Measurements from ENCODE around the gene UBE2D1.

Gene UBE2D1

DNA sequence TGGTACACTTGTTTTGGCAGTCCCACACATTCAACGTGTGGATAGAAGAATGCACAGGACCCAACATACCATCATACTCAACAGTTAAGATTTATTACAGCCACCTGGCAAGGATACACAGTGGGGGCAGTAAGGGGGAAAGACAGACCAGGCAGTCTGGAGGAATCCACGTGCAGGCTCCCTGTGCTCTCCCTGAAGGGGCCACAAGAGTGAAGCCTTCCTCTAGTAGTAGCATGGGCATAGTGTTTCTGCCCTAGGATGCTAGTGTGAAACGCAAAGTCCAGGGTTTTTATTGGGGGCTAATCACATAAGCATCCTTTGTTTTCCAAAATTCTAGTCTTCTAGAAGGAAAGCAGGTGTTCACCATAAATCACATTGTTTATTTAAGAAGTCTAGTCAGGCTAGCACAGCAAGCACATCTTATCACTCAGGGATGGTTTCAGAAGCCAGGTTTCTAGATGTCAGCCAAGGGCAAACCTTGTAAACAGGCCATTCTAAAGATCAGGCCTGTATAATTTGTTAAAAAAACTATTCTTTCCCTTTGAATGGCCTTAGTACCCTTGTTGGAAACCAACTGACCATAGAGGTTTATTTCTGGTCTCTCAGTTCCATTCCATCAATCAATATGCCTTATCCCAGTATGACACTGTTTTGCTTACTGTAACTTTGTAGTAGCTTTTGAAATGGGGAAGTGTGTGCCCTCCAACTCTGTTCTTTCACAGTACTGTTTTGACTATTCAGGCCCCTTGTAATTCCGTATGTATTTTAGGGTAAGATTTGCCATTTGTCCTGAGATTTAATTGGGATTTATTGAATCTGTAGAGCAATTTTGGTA is 38.0 kb downstream of the UBE2D1 start:
- DNase-seq (ENCODE audit: low read depth): no peak
- TF ChIP-seq, protein P1, sequence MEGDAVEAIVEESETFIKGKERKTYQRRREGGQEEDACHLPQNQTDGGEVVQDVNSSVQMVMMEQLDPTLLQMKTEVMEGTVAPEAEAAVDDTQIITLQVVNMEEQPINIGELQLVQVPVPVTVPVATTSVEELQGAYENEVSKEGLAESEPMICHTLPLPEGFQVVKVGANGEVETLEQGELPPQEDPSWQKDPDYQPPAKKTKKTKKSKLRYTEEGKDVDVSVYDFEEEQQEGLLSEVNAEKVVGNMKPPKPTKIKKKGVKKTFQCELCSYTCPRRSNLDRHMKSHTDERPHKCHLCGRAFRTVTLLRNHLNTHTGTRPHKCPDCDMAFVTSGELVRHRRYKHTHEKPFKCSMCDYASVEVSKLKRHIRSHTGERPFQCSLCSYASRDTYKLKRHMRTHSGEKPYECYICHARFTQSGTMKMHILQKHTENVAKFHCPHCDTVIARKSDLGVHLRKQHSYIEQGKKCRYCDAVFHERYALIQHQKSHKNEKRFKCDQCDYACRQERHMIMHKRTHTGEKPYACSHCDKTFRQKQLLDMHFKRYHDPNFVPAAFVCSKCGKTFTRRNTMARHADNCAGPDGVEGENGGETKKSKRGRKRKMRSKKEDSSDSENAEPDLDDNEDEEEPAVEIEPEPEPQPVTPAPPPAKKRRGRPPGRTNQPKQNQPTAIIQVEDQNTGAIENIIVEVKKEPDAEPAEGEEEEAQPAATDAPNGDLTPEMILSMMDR (IDR thresholded peaks at IDR 0.05; ENCODE audit: insufficient read depth, low read depth, low read length, missing control alignments): no peak
- H3K4me3 ChIP-seq (ENCODE audit: low read length): no peak overlapping the region

DNA sequence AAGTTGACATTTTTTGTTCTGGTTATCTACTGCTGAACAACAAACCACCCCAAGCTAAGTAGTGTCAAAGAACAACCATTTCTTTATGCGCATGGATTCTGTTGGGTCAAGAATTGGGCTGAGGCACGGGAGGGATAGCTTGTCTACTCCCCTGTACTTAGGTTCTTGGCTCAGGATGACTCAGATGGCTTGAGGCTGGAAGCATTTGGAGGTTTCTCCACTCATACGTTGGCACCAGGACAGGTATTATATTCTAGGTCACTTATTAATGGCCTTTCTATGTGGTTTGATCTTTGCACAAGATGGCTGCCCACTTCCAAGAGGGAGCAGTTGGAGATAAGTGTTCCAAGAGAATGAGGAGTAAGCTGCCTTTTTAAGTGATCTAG is 38.6 kb downstream of the UBE2D1 start:
- TF ChIP-seq, protein P1 (IDR thresholded peaks at IDR 0.05; ENCODE audit: insufficient read depth, low read depth, low read length, missing control alignments): no peak
- peak; percentile 70 for DNase-seq (ENCODE audit: low read depth)
- H3K4me3 ChIP-seq (ENCODE audit: low read length): no peak overlapping the region

DNA sequence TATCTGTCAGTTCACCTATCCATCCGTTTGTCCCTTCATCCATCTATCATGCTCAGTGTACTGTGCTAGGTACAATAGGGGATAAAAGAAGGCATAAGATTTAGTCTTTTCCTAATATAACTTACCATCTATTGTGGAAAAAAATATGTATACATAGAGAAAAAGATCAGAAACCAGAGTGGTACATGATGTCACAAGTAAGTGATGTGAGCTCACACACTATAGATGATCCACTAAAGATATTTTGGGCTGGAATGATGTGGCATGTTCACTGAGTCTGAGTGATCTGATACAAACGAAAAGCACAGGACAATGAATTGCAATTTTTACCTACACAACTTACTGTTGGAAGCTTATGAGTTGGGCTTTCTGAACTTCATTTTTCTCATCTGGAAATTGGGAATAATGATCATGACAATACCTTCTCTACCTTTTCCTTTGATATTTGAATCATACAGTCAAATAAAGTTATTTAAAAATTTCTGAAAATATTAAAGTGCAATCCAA is 47.7 kb downstream of the UBE2D1 start:
- TF ChIP-seq, protein P1 (IDR thresholded peaks at IDR 0.05; ENCODE audit: insufficient read depth, low read depth, low read length, missing control alignments): no peak
- H3K4me3 ChIP-seq (ENCODE audit: low read length): no peak overlapping the region
- DNase-seq (ENCODE audit: low read depth): no peak

DNA sequence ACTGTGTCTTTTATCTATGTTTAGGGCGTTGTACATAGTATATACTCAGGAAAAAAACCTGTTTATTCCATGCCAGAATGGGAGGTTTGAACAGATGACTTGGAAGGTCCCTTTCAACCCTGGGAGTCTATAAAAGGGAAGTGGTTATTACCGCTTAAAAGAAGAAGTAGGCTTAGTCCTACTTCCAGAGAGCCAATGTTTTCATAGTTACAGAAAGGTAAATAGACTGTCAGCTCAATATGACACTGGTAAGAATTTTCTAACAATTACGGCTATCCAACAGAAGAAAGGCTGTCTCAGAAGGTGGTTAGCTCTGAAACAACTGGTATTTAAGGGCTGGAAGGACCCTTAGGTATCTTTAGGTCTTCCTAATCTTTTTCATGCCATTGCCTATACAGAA is 49.3 kb downstream of the UBE2D1 start:
- peak overlapping the region; percentile 99 for H3K4me3 ChIP-seq (ENCODE audit: low read length)
- DNase-seq (ENCODE audit: low read depth): no peak
- TF ChIP-seq, protein P1 (IDR thresholded peaks at IDR 0.05; ENCODE audit: insufficient read depth, low read depth, low read length, missing control alignments): no peak

DNA sequence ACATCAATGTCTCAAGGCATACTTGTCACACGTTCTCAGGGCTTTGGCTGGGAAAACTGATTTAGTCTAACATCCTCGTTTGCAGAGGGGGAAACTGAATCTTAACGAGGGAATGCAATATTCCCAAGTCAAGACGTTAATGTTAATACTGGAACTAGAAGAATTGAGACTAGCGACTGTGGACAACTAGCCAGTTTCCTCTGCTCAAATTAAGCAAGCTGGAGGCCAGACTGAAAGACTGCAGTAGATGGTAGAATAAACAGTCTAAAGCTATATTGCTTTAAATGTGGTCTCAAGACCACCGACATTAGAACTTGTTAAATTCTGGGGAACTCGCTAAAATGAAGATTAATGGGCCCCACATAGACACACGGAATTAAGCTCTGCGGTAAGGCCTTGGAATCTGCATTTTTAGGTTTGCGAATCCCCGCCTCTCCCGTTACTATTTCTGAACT is 49.8 kb downstream of the UBE2D1 start:
- H3K4me3 ChIP-seq (ENCODE audit: low read length): peak overlapping the region; percentile 99
- TF ChIP-seq, protein P1 (IDR thresholded peaks at IDR 0.05; ENCODE audit: insufficient read depth, low read depth, low read length, missing control alignments): no peak
- DNase-seq (ENCODE audit: low read depth): no peak

DNA sequence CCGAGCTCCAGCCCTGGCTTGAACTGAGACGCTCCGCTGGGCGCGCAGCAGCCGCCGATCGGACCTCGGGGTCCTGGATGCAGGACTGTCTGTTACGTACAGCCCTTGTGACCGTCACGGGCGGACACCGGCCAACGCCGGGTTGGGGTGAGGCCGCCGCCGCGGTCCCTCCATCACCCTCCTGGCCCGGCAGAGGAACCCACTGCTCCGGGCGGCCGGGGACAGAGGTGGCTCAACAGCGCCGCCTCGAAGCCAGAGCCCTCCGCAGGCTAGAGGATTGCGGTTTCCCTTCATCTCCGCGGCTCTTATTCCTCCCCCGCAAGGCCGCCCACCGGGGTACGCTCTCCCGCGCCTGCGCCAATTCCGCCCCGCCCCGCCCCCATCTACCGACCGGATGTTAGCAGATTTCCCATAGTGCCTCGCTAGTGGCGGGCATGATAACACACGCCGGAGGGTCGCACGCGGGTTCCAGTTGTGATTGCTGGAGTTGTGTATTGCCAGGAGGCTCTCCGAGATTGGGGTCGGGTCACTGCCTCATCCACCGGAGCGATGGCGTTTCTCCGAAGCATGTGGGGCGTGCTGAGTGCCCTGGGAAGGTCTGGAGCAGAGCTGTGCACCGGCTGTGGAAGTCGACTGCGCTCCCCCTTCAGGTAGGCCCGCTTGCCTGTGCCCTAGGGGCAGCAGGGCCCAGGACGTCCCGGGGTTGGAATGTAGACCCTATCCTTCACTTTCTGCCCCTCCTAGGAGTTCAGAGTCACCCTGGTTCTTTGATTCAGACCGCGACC is 50.4 kb downstream of the UBE2D1 start, which contains the start of gene TFAM:
Gene TFAM, plus strand, starts transcription at position 412 of the 785 bp plus-strand sequence. Its CDS starts 138 bp downstream, at position 550.
- H3K4me3 ChIP-seq (ENCODE audit: low read length): peak within 1 kb of the TSS; percentile 99
- peak; percentile 92 for DNase-seq (ENCODE audit: low read depth)
- TF ChIP-seq, protein P1 (IDR thresholded peaks at IDR 0.05; ENCODE audit: insufficient read depth, low read depth, low read length, missing control alignments): peak; percentile 38

All from epithelial cell of esophagus (primary cell).